Esophagus (tissue), 2 donors: ENCODE data around the gene DDX31. TPM values are rescaled to one million over a fixed set of nuclear protein-coding genes. Genes with fewer than 3 reads are reported as not detected.

Experiments used
- H3K27ac ChIP-seq, 2 donors: one replicate each; pipeline ENCODE4 v1.5.1; 2013; ENCODE audit warnings: low read depth in 2 of 2, mild to moderate bottlenecking in 2 of 2, inconsistent platforms in 1 of 2, low read length in 1 of 2, moderate library complexity in 1 of 2
- H3K27me3 ChIP-seq, 2 donors: one replicate each; pipeline ENCODE4 v1.6.1; 2013; ENCODE audit warnings: low read length in 2 of 2, control low read depth in 1 of 2, mild to moderate bottlenecking in 1 of 2; ENCODE audit not compliant: insufficient read depth in 2 of 2, control insufficient read depth in 1 of 2
- H3K36me3 ChIP-seq, 2 donors: one replicate each; pipeline ENCODE4 v1.6.1; 2013; ENCODE audit warnings: low read length in 1 of 2; ENCODE audit not compliant: control insufficient read depth in 2 of 2, insufficient read depth in 2 of 2
- H3K4me1 ChIP-seq, 2 donors: one replicate each; pipeline ENCODE4 v1.6.1; 2013; ENCODE audit warnings: low read length in 1 of 2; ENCODE audit not compliant: control insufficient read depth in 2 of 2, insufficient read depth in 2 of 2
- H3K4me3 ChIP-seq, 2 donors: one replicate each; pipeline ENCODE4 v1.5.1; 2013; ENCODE audit warnings: low read length in 2 of 2, mild to moderate bottlenecking in 2 of 2, low read depth in 1 of 2, moderate library complexity in 1 of 2
- H3K9me3 ChIP-seq, 2 donors: one replicate each; pipeline ENCODE4 v1.6.1; 2013; ENCODE audit warnings: mild to moderate bottlenecking in 2 of 2, low read depth in 1 of 2, low read length in 1 of 2, moderate library complexity in 1 of 2; ENCODE audit not compliant: control insufficient read depth in 2 of 2, insufficient read depth in 1 of 2
- WGBS, 2 donors: extraction: QIAGEN DNeasy Blood & Tissue Kit; methylation state at CpG; one replicate each; pipeline ENCODE4 v1.1.7; 2013; 5-methylcytosine and 5-hydroxymethylcytosine counted together
- polyA plus RNA-seq, 2 donors: library from polyadenylated mRNA; stranded (reverse); fragments of 200-250 nt; gene quantifications; one replicate each; pipeline ENCODE4 v1.2.3, GENCODE V29; 2013
- donor health status: healthy with polysubstance abuse.
- donor health status: Bipolar disorder and iron deficiency.

The DDX31 gene
- polyA plus RNA-seq, 2 donors = 6.6 to 8.0 TPM

GRCh38 chr9:132548751-132549640 is 120.8 kb downstream of the DDX31 start:
- H3K36me3 ChIP-seq = no peaks in the 10 kb centered on the region
- WGBS, 2 donors = 58 to 62% methylated on average over 17 of the region's 17 CpGs
- no peaks in the 10 kb centered on the region for H3K9me3 ChIP-seq
- H3K27ac ChIP-seq = no peak overlapping the region
- peaks cover 0 to 4% of the 10 kb centered on the region in 2 donors for H3K4me1 ChIP-seq
- no peaks in the 10 kb centered on the region for H3K27me3 ChIP-seq
- no peak overlapping the region for H3K4me3 ChIP-seq

- H3K4me3 ChIP-seq = no peak overlapping the region
- no peaks in the 10 kb centered on the region for H3K27me3 ChIP-seq
- peaks cover 0 to 4% of the 10 kb centered on the region in 2 donors for H3K4me1 ChIP-seq
- H3K36me3 ChIP-seq = no peaks in the 10 kb centered on the region
- no peaks in the 10 kb centered on the region for H3K9me3 ChIP-seq
- 72 to 74% methylated on average over 21 of the region's 21 CpGs for WGBS, 2 donors
- no peak overlapping the region for H3K27ac ChIP-seq
Measured at GRCh38 chr9:132547976-132548730, 121.6 kb downstream of the DDX31 start.

GRCh38 chr9:132547436-132547835 is 122.3 kb downstream of the DDX31 start:
- H3K27ac ChIP-seq = no peak overlapping the region
- peaks cover 0 to 4% of the 10 kb centered on the region in 2 donors for H3K4me1 ChIP-seq
- no peaks in the 10 kb centered on the region for H3K9me3 ChIP-seq
- 80 to 90% methylated on average over 13 of the region's 13 CpGs for WGBS, 2 donors
- no peaks in the 10 kb centered on the region for H3K27me3 ChIP-seq
- H3K4me3 ChIP-seq = no peak overlapping the region
- H3K36me3 ChIP-seq = no peaks in the 10 kb centered on the region

- H3K9me3 ChIP-seq = no peaks in the 10 kb centered on the region
- 68 to 72% methylated on average over 7 of the region's 7 CpGs for WGBS, 2 donors
- H3K27me3 ChIP-seq = no peaks in the 10 kb centered on the region
- no peak overlapping the region for H3K27ac ChIP-seq
- H3K4me3 ChIP-seq = no peak overlapping the region
- H3K4me1 ChIP-seq = peaks cover 0 to 4% of the 10 kb centered on the region in 2 donors
- H3K36me3 ChIP-seq = no peaks in the 10 kb centered on the region
Measured at GRCh38 chr9:132547052-132547431, 122.7 kb downstream of the DDX31 start.

- no peaks in the 10 kb centered on the region for H3K9me3 ChIP-seq
- no peaks in the 10 kb centered on the region for H3K36me3 ChIP-seq
- no peaks in the 10 kb centered on the region for H3K27me3 ChIP-seq
- H3K27ac ChIP-seq = no peak overlapping the region
- WGBS, 2 donors = 4 to 5% methylated on average over 27 of the region's 27 CpGs
- H3K4me3 ChIP-seq = no peak overlapping the region
- H3K4me1 ChIP-seq = peaks cover 0 to 4% of the 10 kb centered on the region in 2 donors
Measured at GRCh38 chr9:132546148-132547051, 123.4 kb downstream of the DDX31 start.

GRCh38 chr9:132545578-132545977 is 124.2 kb downstream of the DDX31 start:
- no peaks in the 10 kb centered on the region for H3K27me3 ChIP-seq
- H3K36me3 ChIP-seq = no peaks in the 10 kb centered on the region
- no peak overlapping the region for H3K4me3 ChIP-seq
- no peaks in the 10 kb centered on the region for H3K9me3 ChIP-seq
- 76 to 80% methylated on average over 9 of the region's 9 CpGs for WGBS, 2 donors
- H3K4me1 ChIP-seq = peaks cover 0 to 4% of the 10 kb centered on the region in 2 donors
- no peak overlapping the region for H3K27ac ChIP-seq

- Histone ChIP-seq H3K27ac (no peak overlapping the region), H3K27me3 (no peaks in the 10 kb centered on the region), H3K36me3 (no peaks in the 10 kb centered on the region), H3K4me3 (no peak overlapping the region), H3K4me1 (peaks cover 0 to 4% of the 10 kb centered on the region in 2 donors), H3K9me3 (no peaks in the 10 kb centered on the region)
- WGBS, 2 donors = 56 to 57% methylated on average over 19 to 21 of the region's 21 CpGs
Measured at GRCh38 chr9:132543960-132544359, 125.8 kb downstream of the DDX31 start.

GRCh38 chr9:132543251-132543650 is 126.5 kb downstream of the DDX31 start:
- WGBS, 2 donors = 97 to 100% methylated on average over 4 of the region's 4 CpGs
- H3K27ac ChIP-seq = no peak overlapping the region
- peaks cover 0 to 4% of the 10 kb centered on the region in 2 donors for H3K4me1 ChIP-seq
- no peaks in the 10 kb centered on the region for H3K36me3 ChIP-seq
- H3K27me3 ChIP-seq = no peaks in the 10 kb centered on the region
- no peak overlapping the region for H3K4me3 ChIP-seq
- no peaks in the 10 kb centered on the region for H3K9me3 ChIP-seq
